A549 treated with DMSO at 1 μM for 4 hours (cell line): Measurements from ENCODE around the gene TMEM170A. TPM values are rescaled to one million over a fixed set of nuclear protein-coding genes. Genes with fewer than 3 reads are reported as not detected.

Source experiments
- total RNA-seq: library from RNA; stranded (reverse); fragments of 200-300 nt; extraction: Qiagen RNA extraction; gene quantifications from 5 replicates; pipeline ENCODE4 v1.2.3, GENCODE V29; 2022; ENCODE audit warnings: low read depth

Gene TMEM170A, protein sequence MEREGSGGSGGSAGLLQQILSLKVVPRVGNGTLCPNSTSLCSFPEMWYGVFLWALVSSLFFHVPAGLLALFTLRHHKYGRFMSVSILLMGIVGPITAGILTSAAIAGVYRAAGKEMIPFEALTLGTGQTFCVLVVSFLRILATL
- total RNA-seq: 12.5 to 19.0 TPM (median 16.0 TPM) in 5 replicates

DNA sequence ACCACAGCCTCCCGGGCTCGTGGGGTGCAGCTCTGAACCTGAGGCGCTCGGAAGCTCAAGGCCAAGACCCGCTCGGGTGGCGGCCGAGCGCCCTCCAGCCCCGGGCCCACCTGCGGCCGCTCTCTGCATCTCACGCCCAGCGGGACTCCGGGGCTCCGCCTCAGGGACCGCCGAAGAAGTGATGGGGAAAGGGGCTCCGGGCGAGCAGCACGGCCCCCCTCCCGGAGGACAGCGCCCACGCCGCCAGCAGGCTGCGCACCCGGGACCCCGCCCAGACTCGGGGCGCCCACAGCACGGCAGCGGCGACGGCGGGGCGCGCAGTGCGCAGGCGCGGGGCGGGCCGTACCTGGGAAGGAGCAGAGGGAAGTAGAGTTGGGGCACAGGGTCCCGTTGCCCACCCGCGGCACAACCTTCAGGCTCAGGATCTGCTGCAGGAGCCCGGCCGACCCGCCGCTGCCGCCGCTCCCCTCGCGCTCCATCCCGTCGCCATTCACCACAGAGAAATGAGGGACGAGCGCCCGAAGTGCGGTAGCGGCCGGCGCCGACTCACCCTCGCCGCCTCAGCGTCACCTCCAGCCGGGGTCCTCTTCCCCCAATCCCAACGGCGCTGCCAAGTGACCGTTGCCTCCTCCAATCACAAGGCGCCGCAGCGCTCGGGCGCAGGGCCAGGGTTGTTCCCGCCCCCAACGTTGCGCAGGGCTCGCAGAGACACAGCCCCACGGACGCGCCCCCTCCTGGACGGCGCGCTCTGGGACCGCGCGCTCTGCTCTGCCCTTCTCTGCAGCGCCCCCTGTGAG is at the start of gene TMEM170A:
TMEM170A (minus strand) TSS at position 568 of the 797 bp plus-strand sequence; CDS start at position 479, 89 bp downstream.

DNA sequence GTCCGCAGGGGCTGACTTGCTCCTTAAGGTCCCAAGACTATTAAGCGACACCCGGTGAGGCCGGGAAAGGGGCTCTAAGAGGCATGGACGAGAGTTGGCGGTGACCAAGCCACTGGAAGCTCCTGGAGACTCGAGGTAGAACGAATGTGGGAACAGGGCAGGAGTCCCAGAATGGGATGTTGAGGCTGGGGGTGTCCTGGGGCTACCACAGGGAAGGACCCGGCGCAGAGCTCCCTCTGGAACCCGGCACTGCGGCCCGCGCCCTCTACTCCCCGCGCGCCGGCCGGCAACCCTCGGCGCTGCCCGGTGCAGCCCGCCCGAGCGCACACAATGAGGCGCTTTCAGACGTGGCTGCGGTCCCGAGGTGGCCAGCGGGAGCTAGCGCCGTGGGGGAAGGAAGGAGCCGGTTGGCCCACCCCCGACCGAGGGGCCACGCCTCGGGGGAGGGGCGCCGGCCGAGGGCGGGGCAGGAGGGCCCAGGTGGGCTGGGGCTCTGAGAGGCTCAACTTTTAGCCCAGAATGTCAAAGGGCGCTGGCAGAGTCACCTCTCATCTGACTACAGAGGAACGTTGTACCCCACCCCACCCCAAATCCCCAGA is 30.7 kb upstream of the TMEM170A start, which contains the start of gene CHST6:
CHST6 (minus strand) TSS at position 366 of the 599 bp plus-strand sequence. CDS start 15,613 bp downstream, outside the sequence.

DNA sequence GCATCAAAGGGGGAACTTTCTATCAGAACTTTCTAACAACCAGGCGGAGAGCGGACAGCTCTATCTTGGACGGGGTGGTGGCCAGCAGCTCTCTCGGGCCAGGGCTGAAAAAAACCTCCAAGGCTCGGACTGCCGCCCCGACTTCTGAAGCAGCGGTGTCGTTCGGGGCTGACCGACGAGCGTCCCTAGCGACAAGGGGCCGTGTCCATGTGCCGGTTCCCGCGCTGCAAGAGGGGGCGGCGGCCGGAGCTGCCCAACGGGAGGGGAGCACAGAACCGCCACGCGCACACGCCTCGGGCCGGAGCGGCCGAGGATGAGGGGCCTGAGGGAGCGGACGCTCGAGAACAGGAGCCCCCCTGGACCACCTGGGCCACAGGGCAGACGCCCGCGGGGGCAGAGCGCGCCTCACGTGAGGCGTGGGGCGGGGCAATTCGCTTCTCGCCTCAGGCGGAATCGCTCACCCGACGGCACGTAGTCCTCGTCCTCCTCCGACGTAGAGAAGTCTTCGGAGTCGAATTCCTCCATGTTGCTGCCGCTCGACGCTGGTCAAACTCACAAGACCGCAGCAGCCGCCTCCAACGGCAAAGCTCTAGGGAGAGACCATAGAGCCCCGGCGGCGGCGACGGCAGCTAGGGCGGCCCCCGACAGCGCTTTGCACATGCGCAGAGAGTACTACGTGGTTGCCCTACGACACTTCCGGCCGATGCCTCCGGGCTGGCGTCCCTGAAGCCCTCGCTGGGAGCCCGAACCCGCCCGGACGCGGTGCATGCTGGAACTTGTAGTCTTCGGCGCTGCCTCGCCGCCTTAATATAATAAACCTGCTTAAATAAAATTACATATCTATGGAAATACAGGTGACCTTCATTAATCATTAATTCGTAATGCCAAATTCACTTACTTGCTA is 31.4 kb downstream of the TMEM170A start, which contains the start of gene CFDP1:
CFDP1 (minus strand) TSS at position 676 of the 904 bp plus-strand sequence; CDS start at position 525, 151 bp downstream.

Other genes starting within 250 kb of the TMEM170A start
- not detected in 5 replicates for gene CTRB1, start 245.7 kb downstream of the TMEM170A start, total RNA-seq
- gene BCAR1, start 213.1 kb downstream of the TMEM170A start, total RNA-seq: 67.4 to 94.3 TPM (median 76.5 TPM) in 5 replicates
- gene CFDP1, start 31.2 kb downstream of the TMEM170A start, total RNA-seq: 50.8 to 59.6 TPM (median 53.8 TPM) in 5 replicates
- gene CHST6, start 30.8 kb upstream of the TMEM170A start, total RNA-seq: 0.07 to 0.16 TPM (median 0.12 TPM) in 5 replicates
- 0.07 to 0.10 TPM (median 0.08 TPM) in 3 of 5 replicates, not detected in the others for gene CHST5, start 71.4 kb upstream of the TMEM170A start, total RNA-seq
- gene TMEM231, start 91.6 kb upstream of the TMEM170A start, total RNA-seq: 8.5 to 9.8 TPM (median 9.6 TPM) in 5 replicates
- gene GABARAPL2, start 101.7 kb upstream of the TMEM170A start, total RNA-seq: 77.2 to 101 TPM (median 90.6 TPM) in 5 replicates
- 34.0 to 46.1 TPM (median 43.2 TPM) in 5 replicates for gene ADAT1, start 158.6 kb upstream of the TMEM170A start, total RNA-seq
- gene KARS1, start 183.0 kb upstream of the TMEM170A start, total RNA-seq: 173 to 184 TPM (median 178 TPM) in 5 replicates
- gene TERF2IP, start 183.1 kb upstream of the TMEM170A start, total RNA-seq: 39.3 to 47.8 TPM (median 45.2 TPM) in 5 replicates
- gene CPHXL2, start 212.3 kb upstream of the TMEM170A start, total RNA-seq: not detected in 5 replicates
- not detected in 5 replicates for gene DUXB, start 236.8 kb upstream of the TMEM170A start, total RNA-seq